GM18907 (cell line): Measurements from ENCODE around the gene CHID1.

Experiments used
- ATAC-seq: cut with Tn5 transposase; IDR thresholded peaks from one replicate; pipeline ENCODE4 v1.9.1; 2021; ENCODE audit warnings: mild to moderate bottlenecking, moderate library complexity; ENCODE audit not compliant: unreplicated experiment

CHID1 gene

DNA sequence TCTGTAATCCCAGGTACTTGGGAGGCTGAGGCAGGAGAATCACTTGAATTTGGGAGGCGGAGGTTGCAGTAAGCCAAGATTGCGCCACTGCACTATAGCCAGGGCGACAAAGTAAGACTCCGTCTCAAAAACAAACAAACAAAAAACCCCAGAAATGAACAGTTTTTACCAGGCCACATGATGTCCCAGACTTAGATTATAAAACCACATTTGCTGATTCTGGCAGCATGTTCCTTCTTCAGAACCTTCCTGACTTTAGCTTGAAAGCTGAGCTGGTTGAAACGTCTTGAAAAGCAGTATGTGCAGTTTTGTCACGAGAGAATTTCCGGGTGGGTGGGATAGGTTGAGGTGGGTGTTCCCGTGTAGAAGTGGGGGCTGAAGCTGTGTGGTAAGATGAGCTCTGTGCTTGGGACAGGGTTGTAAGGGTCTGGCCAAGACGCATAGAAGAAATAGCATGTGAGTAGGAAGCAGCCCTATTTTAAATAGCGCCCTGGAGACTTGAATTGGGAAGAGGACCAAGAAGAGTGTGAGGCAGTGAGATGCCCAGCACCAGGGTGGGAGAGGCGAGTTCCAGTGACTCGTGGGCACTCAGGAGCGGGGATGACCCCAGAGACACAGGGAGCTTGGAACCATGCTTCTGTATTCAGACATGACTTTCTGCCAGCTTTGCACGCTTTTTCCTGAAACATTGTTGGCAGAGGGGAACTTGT is 22.7 kb upstream of the CHID1 start:
- ATAC-seq = no peak

DNA sequence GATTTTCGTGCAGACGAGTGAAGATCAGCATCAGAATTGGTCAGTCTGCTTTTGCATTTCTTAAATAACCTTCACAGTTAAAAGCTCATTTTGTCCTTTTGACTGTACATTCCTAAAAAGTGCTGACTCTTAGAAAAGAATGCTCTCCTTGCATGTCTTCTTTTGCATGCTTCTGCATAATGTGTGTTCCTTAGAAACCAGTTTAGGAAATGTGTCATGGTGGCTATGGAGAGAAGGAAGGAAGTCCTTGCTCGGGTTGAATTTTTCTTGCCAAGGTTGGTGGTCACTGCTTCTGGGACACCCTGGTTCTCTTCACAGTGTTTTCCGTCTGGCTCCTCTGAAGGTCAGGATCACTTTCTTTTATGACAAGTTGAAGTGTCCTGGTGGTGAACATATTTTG is 21.8 kb upstream of the CHID1 start:
- no peak for ATAC-seq

DNA sequence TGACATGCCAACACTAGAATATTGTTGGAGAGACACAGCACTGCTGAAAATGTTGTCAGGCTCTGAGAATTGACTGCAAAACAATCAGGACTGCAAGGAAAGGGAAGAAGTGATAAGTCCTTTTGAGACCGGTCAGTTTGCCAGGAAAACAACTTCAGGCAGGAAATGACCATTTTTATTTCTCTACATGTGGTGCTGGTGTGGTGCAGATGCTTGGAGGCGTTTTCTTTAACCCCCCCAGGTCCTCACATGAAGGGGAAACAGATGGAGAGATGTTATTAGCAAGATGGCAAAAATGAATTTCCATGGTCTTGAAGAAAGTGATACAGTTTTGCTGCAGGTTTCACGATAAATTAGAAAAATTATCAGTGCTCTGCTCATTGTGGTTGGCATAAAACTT is 20.8 kb upstream of the CHID1 start:
- no peak for ATAC-seq

DNA sequence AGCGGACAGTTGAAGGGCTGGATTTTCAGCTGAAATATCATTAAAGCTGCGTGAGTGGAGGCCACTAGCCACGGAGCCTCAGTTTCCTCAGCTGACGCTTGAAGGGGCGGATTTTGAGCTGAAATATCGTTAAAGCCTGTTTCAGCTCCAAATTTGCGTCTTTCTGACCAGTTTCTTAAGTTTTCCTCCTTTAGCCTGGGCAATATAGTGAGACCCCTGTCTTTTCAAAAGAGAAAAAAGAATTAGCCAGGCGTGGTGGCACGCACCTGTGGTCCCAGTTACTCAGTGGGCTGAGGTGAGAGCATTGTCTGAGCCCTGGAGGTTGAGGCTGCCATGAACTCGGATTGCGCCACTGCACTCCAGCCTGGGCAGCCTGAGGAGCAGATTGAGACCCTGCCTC is 18.8 kb upstream of the CHID1 start:
- ATAC-seq = no peak

DNA sequence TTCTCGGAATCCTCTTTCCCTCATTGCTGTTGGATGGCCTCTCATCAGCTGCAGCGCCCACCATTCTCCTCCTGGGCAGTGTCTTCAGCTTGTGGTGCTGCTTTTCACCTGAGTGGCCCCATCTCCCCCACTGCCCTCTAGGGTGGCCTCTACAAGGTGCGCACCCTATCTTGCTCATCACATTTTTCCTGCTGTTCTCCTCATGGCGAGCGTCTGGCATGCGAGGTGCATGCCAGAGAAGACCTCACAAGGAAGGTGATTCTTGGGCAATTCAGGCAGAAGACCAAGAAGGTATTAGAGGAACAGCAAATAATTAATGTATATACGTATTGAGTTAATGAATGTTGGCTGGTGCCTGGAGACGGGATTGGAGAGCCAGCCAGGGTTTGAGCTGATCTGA is 18.2 kb upstream of the CHID1 start:
- ATAC-seq = no peak

DNA sequence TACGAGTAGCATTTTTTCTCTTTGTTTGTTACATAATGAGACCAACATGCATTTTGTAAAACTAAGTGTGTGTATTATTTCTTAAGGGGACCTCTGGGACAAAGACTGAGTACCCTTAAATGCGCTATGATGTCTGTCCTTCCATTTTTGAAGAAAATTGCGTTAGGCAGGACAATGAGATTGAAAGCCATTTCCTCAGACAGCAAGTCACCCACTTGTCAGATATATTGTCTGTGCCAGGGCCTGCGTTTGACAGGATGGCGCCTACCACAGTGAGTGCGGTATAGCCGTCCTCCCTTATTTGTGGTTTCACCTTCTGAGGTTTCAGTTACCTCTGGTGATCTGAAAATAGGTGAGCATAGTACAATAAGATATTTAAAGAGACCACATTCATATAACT is 17.3 kb upstream of the CHID1 start:
- no peak for ATAC-seq

DNA sequence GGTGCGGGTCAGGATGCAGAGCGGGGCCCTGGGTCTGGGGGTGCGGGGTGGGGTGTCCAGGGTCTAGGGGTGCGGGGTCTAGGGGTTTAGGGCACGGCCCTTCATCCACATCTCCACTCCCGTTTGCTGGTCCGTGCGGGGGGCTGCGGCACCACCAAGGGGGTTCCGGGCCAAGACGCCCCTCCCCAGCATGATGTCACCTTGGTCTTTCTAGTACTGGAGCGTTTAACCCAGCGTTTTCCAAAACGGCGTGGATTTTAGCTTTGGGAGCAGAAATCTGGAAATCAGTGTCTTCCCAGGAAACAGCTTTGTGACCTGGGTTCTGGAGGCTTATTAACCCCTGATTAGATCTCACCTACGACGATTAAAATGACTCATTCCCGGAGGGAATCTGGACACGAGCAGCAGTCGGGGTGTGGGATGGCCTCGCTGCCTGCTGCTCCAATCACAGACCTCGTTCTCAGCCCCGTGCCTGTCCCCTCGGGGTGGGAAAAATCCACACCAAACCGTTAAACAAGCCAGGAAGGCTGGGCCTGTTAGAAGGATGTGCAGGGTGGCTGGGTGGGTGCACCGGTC is 15.8 kb upstream of the CHID1 start:
- no peak for ATAC-seq

DNA sequence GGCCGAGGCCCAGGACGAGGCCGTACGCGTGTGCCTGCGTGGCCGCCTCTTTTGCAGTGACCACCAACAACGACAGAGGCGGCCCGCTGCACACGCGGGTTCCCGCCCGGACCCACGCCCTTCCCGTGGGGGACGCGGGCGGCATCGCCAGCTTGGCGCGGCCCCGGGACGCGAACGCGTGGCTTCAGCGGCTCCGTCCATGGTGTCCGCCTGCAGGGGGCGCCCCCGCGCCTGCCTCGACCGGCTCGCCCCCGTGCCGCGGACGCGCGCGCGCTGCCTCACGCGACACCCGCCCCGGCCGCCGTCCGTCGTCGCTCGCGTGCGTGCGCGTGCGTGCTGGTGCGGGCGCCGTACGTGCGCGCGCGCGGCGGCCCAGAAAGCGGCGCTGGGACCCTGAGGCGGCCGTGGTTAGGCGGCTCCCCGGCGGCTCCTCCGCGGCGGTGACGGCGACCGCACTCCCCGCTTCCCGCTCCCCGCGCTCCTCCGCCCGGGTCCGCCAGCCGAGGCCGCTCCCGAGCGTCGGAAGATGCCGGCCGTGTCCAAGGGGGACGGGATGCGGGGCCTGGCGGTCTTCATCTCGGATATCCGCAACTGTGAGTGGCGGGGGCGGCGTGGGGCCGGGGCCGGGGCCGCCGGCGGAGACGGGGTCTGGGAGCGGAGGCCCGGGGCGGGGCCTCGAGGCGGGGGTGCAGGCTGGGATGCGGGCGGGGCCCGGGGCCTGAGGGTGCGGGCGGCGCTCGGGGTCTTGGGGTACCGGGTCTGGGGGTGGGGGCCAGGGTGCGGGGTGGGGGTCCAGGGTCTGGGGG is 15.1 kb upstream of the CHID1 start, which contains the start of gene AP2A2:
TSS of gene AP2A2 (plus strand) at position 375 of the 806 bp plus-strand sequence. CDS start at position 527, 152 bp downstream.
- ATAC-seq = peak; percentile 63

DNA sequence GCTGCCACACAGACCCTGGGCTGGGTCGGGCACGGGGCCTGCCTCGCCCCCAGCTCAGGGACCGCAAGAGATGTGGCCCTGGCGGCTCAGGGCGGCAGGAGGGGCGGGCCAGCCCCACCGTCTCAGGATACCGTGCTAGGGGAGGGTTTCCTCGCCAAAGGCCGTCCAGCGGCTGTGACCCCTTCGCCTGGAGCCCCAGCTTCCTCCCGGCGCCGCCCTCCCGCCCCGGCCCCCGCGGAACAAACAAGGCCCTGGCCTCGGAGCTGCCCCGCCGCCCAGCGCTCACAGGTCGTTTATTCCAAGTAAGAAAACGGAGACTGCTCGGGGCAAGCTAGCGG is 14.5 kb upstream of the CHID1 start:
- no peak for ATAC-seq

DNA sequence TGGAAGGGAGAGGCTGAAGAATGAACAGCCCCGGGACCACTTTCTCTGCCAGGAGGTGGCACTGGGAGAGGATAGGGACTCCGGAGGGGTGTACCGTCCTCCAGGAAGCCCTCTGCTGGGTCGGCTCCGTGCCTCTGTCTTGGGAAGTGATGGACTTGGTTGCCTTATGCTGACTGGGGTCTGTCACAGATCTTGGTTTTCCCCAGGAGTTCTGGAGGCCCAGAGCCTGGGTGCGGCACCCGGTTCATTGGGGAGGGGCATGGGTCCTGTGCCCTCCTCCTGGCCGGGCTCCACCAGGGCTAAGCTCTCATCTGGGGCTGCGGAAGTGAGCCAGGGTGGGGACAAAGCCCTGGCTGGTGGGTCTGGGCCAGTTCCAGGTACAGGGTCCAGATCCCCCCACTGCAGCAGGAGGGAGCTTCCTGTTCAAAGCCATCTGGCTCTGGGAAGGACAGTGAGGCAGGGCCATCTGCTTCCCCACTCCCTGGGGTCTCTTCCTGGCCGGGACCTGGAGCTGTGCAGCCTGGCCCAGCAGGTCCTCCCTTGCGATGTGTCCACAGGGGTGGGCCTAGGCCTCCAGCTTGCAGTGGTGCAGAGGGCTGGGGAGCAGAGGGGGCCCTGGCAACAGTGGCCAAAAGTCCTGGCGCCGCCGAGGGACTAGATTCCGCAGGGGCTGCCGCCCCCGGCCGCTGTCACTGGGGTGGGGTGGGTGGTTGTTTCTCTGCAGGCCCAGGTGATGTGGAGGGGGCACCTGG is 14.0 kb upstream of the CHID1 start:
- ATAC-seq = no peak

DNA sequence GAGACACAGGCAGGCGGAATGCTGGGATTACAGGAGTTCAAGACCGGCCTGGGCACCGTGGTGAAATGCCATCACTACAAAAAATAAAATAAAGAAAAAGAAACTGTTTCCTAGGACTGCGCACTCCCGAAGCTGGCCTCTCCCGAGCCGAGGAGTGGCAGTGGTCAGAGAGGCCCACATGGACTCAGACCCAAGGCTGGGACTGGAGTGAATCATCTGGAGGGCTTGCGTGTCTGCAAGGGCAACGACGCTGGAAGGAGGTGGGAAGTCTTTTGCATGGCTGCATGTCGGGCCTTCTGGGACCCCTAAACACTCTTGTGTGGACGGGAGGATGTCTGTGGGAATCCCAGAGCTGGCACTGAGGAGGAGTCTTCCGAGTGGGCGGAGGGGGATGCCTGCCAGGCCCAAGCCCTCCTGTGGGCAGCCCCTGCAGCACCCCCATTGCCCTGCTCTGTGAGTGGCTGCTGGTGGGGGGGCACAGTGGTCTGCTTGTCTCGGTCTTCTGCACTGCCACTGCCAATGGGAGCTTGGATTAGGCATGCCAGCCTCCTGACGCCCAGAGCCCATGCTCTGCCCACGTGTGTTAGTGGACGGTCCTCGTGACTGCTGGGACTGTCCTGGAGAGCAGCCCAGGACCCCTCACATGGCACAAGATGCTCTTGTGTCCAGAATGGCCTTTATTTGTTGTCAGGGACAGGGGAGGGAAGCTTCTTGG is 13.2 kb upstream of the CHID1 start:
- ATAC-seq = no peak

DNA sequence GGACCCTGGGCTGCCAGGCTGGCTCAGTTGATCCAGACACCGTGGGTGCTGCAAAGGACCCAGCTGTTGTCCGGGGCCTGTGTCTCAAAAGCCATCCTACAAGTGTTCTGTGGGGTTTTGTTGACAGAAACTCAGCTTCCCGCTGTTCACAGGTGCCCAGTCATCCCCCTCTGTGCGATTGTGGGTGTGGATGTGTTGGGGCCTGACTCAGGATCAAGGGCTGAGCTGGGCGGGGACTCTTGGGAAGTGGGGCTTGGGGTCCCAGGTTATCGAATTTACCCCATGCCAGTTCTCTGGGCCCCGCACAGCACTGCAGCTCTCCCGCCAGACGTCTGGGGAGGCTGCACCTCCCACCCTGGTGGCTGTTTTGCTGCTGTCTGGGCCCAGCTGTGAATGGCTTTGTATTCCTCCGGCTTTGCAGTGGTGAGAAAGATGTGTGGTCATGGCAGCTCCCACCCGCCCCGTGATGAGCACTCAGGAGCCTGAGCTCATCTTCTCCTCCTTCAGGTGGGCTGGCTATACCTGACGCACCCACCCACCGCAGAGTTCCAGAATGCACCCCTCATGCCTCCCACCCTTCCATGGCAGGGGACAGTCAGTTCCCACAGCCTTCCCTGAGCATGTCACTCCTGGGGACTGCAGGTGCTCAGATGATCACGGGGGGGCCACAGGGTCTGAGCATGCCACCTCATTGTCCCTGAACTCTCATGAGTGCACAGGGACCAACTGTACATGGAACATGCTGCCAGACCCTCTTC is 11.5 kb upstream of the CHID1 start:
- no peak for ATAC-seq

DNA sequence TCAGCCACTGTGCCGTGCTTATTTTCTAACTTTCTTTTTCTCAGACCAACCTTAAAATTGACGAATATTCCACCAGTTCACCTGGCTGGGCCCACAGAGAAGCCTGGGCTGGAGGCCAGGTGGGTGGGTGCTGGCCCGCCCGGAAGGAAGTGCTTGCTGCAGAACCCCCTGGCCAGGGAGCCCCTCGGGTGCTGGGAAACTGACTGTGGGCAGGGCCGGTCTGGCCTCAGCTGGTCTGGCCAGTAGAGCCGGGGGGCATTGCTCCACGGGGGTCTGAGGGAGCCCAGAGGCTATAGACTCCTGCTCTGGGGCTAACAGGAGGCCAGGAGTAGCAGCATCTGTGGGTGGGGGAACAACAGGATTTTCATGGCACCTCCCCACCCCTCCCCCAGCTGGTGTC is 6.8 kb upstream of the CHID1 start:
- no peak for ATAC-seq

DNA sequence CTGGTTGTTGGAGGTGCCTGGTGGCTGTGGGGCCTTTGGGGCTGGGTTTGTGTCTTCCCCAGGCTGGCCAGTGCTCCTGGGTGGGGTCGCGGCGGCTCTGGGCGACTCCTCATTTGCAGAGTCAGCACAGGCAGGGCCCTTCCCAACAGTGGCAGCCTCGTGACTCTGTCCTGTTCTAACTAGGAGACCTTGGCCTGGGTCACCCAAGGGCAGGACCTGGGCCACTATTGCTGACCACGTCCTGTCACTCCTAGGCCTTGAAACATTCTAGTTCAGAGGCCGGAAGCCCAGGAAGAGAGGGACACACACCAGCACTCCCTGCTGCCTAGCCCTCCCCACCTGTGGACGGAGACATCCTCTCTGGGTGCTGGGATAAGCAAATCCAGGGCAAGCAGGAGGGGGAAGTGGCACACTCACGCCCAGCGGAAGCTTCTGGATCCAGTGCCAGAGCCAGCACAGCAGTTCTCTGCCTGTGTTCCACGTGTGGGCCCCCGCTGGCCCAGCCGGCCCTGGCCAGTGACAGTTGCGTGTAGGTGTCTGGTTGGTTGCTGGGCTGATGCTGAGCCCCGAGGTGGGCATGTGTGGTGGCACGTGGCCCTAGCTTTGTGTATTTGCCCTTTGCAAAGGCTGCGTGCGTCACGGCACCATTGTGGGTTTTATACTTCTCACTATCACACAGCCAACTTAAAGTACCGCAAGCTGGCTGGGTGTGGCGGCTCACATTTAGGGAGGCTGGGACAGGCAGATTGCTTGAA is 4.3 kb upstream of the CHID1 start:
- ATAC-seq = no peak

DNA sequence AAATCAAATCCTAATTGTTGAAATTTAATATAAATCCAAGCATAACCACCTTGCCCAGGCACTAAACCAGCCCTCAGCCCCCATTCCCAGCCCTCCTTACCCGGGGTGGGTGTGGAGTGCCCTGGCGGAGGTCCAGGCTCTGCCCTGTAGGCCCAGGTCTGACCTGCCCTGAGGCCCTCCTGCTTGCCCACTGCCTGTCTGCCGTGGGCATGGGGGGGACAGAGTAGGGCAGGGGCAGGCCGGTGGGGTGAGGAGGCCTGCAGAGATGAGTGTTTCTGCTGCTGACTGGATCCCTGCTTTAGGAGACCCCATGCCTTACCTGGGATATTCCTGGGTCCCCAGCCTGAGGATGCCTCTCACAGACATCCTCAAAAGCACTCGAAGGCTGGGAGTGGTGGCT is 3.6 kb upstream of the CHID1 start:
- no peak for ATAC-seq

DNA sequence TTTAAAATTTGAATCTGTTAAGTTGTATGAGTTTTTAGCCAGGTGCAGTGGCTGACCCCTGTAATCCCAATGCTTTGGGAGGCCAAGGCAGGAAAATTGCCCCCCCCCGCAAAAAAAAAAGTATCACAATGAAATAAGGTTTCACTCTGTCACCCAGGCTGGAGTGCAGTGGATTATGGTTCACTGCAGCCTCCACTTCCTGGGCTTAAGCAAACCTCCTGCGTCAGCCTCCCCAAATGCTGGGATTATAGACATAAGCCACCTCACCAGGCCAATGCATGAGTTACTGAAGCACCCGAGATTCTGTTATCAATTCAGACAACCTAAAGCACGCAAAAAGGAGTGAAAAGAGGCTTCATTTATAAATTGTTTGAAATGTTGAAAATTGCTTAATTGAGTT is 2.4 kb upstream of the CHID1 start:
- ATAC-seq = no peak

DNA sequence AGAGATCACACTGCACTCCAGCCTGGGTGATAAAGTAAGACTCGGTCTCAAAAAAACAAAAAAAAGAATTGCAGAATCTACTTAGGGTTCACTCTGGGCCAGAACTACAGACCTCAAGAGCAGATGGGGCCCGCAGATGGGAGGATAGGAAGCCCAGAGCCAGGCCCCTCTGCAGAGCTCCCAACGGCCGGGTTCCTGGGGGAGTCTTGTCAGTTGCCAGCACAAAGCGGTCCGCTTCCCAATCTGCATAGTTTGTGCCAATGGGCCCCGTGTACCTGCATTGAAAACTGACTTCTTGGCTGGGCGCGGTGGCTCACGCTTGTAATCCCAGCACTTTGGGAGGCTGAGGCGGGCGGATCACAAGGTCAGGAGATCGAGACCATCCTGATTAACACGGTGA is 1.7 kb upstream of the CHID1 start:
- no peak for ATAC-seq

DNA sequence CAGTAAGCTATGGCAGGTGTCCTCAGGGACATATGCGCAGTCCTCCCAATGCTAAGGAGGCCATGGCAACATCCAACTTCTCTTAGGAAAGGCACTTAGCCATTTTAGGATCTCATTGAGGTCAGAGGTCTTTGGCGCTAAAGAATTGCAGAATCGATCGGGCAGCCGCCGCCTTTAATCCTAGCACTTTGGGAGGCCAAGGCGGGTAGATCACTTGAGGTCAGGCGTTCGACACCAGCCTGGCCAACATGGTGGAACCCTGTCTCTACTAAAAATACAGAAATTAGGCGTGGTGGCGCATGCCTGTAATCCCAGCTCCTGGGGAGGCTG is 1.2 kb upstream of the CHID1 start:
- ATAC-seq = no peak

DNA sequence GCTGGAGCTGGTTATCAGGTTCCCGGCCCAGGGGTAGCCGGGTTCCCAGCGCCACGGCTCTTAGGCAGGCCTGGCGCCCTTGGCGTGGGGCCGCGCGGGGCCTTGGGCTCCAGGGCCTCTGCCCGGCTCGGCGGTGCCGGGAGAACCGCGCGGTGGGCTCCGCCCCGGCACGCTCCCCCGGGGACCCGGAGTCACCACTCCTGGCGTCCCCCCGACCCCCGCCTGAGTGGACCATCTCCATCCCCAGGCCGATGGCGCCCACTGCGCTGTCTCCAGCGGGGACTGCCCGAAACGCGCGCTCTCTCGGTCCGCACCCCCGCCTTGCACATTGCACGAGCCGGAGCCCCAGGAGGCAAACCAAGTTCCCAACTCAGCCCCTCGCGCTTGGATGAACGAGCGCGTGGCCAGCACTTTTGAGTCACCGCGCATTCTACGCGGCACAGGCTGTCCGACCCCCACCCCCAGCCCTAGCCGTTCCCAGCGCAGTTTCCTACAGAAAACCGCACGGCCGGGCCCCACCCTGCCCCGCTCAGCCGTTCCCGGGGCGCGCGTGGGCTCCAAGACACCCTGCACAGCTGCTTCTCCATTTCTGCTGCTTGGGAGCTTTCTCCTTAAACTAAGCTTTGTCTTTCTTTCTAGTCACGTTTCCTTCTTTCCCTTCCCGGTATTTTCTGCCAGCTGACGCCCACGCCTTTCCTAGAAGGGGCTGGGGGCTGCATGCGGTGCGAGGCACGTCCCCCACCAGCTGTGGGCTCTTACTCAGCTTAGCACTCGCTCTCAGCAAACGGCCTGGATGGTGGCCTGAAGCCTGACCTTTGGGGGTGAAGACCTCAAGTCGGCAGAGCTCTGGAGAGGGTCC is 650 bp upstream of the CHID1 start:
- ATAC-seq = peak; percentile 36
